OCI-LY3 (cell line): ENCODE data around the gene CPED1.
"Not testable (repeated sequence)": the region's sequence is repeated elsewhere in the genome, so short reads cannot be mapped to it uniquely, and the experiment has no call there.

Experiments
- H2AFZ ChIP-seq: fragments of 200-600, 300-600 bp; shearing (Covaris generic); 2 replicates; pipeline ENCODE4 v1.6.0; 2014; ENCODE audit warnings: antibody characterized with exemption, low read depth, low read length
- H3K27ac ChIP-seq: fragments of 200-600, 300-600 bp; sonication (generic); 2 replicates; pipeline ENCODE4 v1.5.1; 2014; ENCODE audit warnings: mild to moderate bottlenecking, low read length, moderate library complexity, mixed read lengths
- H3K27me3 ChIP-seq: fragments of 200-600, 300-600 bp; sonication (generic); 2 replicates; pipeline ENCODE4 v1.6.1; 2014; ENCODE audit warnings: low read depth, low read length, mixed read lengths
- H3K36me3 ChIP-seq: fragments of 200-600, 300-600 bp; sonication (generic); replicated peaks from 2 replicates; pipeline ENCODE3; 2014; ENCODE audit warnings: low read depth, low read length, mixed read lengths
- H3K4me1 ChIP-seq: fragments of 300-600, 200-600 bp; sonication (generic); 2 replicates; pipeline ENCODE4 v1.6.1; 2014; ENCODE audit warnings: low read length, mixed read lengths
- H3K4me2 ChIP-seq: fragments of 200-600, 300-600 bp; sonication (generic); 2 replicates; pipeline ENCODE4 v1.6.1; 2014; ENCODE audit warnings: low read length, mixed read lengths
- H3K4me3 ChIP-seq: fragments of 300-600, 200-600 bp; sonication (generic); 2 replicates; pipeline ENCODE4 v1.5.1; 2014; ENCODE audit warnings: antibody characterized with exemption, mild to moderate bottlenecking, low read length, moderate library complexity
- H3K79me2 ChIP-seq: fragments of 300-600, 200-600 bp; shearing (Covaris generic); 2 replicates; pipeline ENCODE4 v1.6.1; 2014; ENCODE audit warnings: mild to moderate bottlenecking, low read length, mixed read lengths
- H3K9ac ChIP-seq: fragments of 300-600, 200-600 bp; shearing (Covaris generic); 2 replicates; pipeline ENCODE4 v1.6.0; 2014; ENCODE audit warnings: mild to moderate bottlenecking, low read length, moderate library complexity
- H3K9me3 ChIP-seq: fragments of 200-600, 300-600 bp; shearing (Covaris generic); 2 replicates; pipeline ENCODE4 v1.6.1; 2014; ENCODE audit warnings: low read length, mixed read lengths; ENCODE audit not compliant: insufficient read depth
- H4K20me1 ChIP-seq: fragments of 200-600, 300-600 bp; sonication (generic); 2 replicates; pipeline ENCODE4 v1.6.1; 2016; ENCODE audit warnings: low read length, mixed read lengths; ENCODE audit not compliant: insufficient read depth
- CTCF ChIP-seq: fragments of 200-600, 300-600 bp; sonication (generic); IDR thresholded peaks from 2 replicates; pipeline ENCODE4 v1.5.1; 2014; ENCODE audit warnings: antibody characterized with exemption, low read length, low read depth
- EZH2phosphoT487 ChIP-seq: fragments of 200-600 bp; shearing (Covaris generic); IDR thresholded peaks from 2 replicates; pipeline ENCODE4 v1.6.1; 2018; ENCODE audit warnings: antibody characterized with exemption, mixed run types, low read depth

CPED1 gene

DNA sequence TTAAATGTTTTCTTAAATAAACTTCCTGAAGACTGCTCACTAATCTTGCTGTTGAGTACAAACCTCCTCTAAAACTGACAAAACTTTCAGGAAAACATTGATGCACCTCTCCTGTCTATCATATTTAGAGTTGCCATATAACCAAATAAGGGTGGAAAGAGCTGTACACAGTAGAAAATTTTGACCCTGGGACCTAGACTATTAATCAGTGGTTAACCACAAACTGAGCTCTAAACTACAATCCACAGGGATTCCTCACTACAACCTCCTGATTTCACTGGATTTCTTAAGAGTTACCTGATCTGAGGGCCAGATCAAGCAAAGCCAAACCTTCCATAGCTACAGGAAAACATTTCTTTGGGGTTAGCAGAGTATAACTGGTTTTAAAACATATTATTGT is 300.4 kb downstream of the CPED1 start:
- no peaks in the 10 kb centered on the region for H3K4me1 ChIP-seq
- no peaks in the 10 kb centered on the region for H4K20me1 ChIP-seq
- H3K4me2 ChIP-seq: no peak overlapping the region
- no peak overlapping the region for H3K4me3 ChIP-seq
- peaks cover 10% of the 10 kb centered on the region for H3K36me3 ChIP-seq
- H3K9ac ChIP-seq: no peak overlapping the region
- H2AFZ ChIP-seq: no peak overlapping the region
- no peak overlapping the region for H3K27ac ChIP-seq
- H3K9me3 ChIP-seq: peaks cover 8% of the 10 kb centered on the region; the same call in 1 of the 2 replicates
- H3K79me2 ChIP-seq: no peaks in the 10 kb centered on the region
- H3K27me3 ChIP-seq: no peaks in the 10 kb centered on the region
- TF ChIP-seq CTCF (no peak), EZH2phosphoT487 (no peak)

GRCh38 chr7:121289930-121290329 is 301.4 kb downstream of the CPED1 start:
- H3K4me3 ChIP-seq, H3K27me3 ChIP-seq, H3K27ac ChIP-seq, H2AFZ ChIP-seq, H3K79me2 ChIP-seq, H3K9me3 ChIP-seq, H3K36me3 ChIP-seq, H3K9ac ChIP-seq, H3K4me2 ChIP-seq, H3K4me1 ChIP-seq, H4K20me1 ChIP-seq: not testable (repeated sequence)

- Histone ChIP-seq H2AFZ (no peak overlapping the region), H3K4me3 (no peak overlapping the region), H3K36me3 (no peaks in the 10 kb centered on the region), H3K4me2 (no peak overlapping the region), H3K79me2 (no peaks in the 10 kb centered on the region), H3K9me3 (no peaks in the 10 kb centered on the region), H4K20me1 (no peaks in the 10 kb centered on the region), H3K27ac (no peak overlapping the region), H3K27me3 (no peaks in the 10 kb centered on the region), H3K9ac (no peak overlapping the region), H3K4me1 (no peaks in the 10 kb centered on the region)
- TF ChIP-seq EZH2phosphoT487 (no peak), CTCF (no peak)
Observed at GRCh38 chr7:121294448-121294992, 306.0 kb downstream of the CPED1 start.

DNA sequence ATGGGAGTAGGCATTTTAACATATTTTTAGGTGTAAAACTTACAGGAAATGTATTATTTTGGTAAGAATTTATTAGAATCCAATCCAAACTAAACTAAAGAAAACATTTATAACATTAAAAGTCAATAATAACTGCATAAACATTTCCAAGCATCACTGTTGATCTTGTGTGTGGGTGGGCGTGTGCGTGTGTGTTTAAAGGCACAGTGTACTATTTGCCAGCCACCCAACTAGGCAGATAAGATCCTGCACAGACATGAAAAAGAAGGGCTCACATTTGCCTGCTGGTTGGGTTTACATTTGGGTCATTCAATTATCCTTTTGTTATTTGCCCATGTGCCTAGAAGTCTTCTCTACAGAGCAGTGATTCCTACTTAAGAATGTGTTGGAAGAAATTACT is 309.3 kb downstream of the CPED1 start:
- Histone ChIP-seq H4K20me1 (no peaks in the 10 kb centered on the region), H3K4me2 (no peak overlapping the region), H3K27me3 (no peaks in the 10 kb centered on the region), H3K9ac (no peak overlapping the region), H3K27ac (no peak overlapping the region), H3K9me3 (no peaks in the 10 kb centered on the region), H3K4me1 (peaks cover 13% of the 10 kb centered on the region), H2AFZ (no peak overlapping the region), H3K4me3 (no peak overlapping the region), H3K79me2 (no peaks in the 10 kb centered on the region), H3K36me3 (no peaks in the 10 kb centered on the region)
- TF ChIP-seq EZH2phosphoT487: no peak

GRCh38 chr7:121298831-121299239 is 310.3 kb downstream of the CPED1 start:
- Histone ChIP-seq H3K9ac (no peak overlapping the region), H3K4me1 (peaks cover 14% of the 10 kb centered on the region), H2AFZ (no peak overlapping the region), H3K27ac (no peak overlapping the region), H4K20me1 (no peaks in the 10 kb centered on the region), H3K79me2 (no peaks in the 10 kb centered on the region), H3K36me3 (no peaks in the 10 kb centered on the region), H3K27me3 (no peaks in the 10 kb centered on the region), H3K4me3 (no peak overlapping the region), H3K4me2 (no peak overlapping the region), H3K9me3 (no peaks in the 10 kb centered on the region)
- TF ChIP-seq CTCF (no peak), EZH2phosphoT487 (no peak)
